GM23338 (cell line): Measurements from ENCODE around the gene ARHGAP1. TPM values are rescaled to one million over a fixed set of nuclear protein-coding genes. Genes with fewer than 3 reads are reported as not detected.

Experiments used
- ATAC-seq: fragments of 200-7000 bp; cut with Tn5 transposase; 3 replicates; pipeline ENCODE4 v1.9.1; 2020
- DNase-seq: peaks from one replicate; pipeline ENCODE4 v3.0.0-alpha.2; 2015; ENCODE audit warnings: low spot score
- H2AFZ ChIP-seq: fragments of 200-600 bp; sonication (generic); 2 replicates; pipeline ENCODE4 v1.8.0; 2016; ENCODE audit warnings: antibody characterized with exemption, mild to moderate bottlenecking, moderate library complexity
- H3F3A ChIP-seq: fragments of 200-600 bp; sonication (generic); replicated peaks from 2 replicates; pipeline ENCODE4 v1.8.0; 2017; ENCODE audit warnings: antibody characterized with exemption, mixed run types, low read depth
- H3K27ac ChIP-seq: fragments of 200-600 bp; sonication (generic); 2 replicates; pipeline ENCODE4 v1.6.1; 2016; ENCODE audit warnings: low read depth
- H3K27me3 ChIP-seq: fragments of 200-600 bp; sonication (generic); 2 replicates; pipeline ENCODE4 v1.8.0; 2016; ENCODE audit warnings: mild to moderate bottlenecking, mixed run types, moderate library complexity; ENCODE audit not compliant: insufficient read depth
- H3K36me3 ChIP-seq: fragments of 200-600 bp; sonication (generic); 2 replicates; pipeline ENCODE4 v1.8.0; 2016; ENCODE audit warnings: mild to moderate bottlenecking; ENCODE audit not compliant: insufficient read depth
- H3K4me1 ChIP-seq: fragments of 200-600 bp; sonication (generic); 2 replicates; pipeline ENCODE4 v1.8.0; 2016; ENCODE audit warnings: mild to moderate bottlenecking, moderate library complexity; ENCODE audit not compliant: insufficient read depth
- H3K4me2 ChIP-seq: fragments of 200-600 bp; sonication (generic); 2 replicates; pipeline ENCODE4 v1.7.1; 2017; ENCODE audit warnings: mixed run types
- H3K4me3 ChIP-seq: fragments of 200-600 bp; sonication (generic); 2 replicates; pipeline ENCODE4 v1.6.1; 2016; ENCODE audit warnings: mixed run types
- H3K79me2 ChIP-seq: fragments of 200-600 bp; sonication (generic); replicated peaks from 2 replicates; pipeline ENCODE4 v1.8.0; 2017; ENCODE audit warnings: mild to moderate bottlenecking; ENCODE audit not compliant: insufficient read depth
- H3K9me2 ChIP-seq: fragments of 200-600 bp; sonication (generic); 2 replicates; pipeline ENCODE4 v1.8.0; 2017; ENCODE audit not compliant: insufficient read depth
- H4K20me1 ChIP-seq: fragments of 200-600 bp; sonication (generic); replicated peaks from 2 replicates; pipeline ENCODE4 v1.8.0; 2017; ENCODE audit warnings: mild to moderate bottlenecking; ENCODE audit not compliant: insufficient read depth
- H3K27ac Mint-ChIP-seq: 2 replicates; pipeline ENCODE4 v1.8.0; 2020; ENCODE audit warnings: inconsistent platforms, mild to moderate bottlenecking, moderate library complexity, mixed read lengths
- H3K27me3 Mint-ChIP-seq: 3 replicates; pipeline ENCODE4 v1.8.0; 2022; ENCODE audit warnings: low read depth, mild to moderate bottlenecking, moderate library complexity, mixed read lengths, inconsistent platforms; ENCODE audit not compliant: insufficient read depth, poor library complexity
- H3K36me3 Mint-ChIP-seq: 3 replicates; pipeline ENCODE4 v1.8.0; 2021; ENCODE audit warnings: low read depth, mild to moderate bottlenecking, inconsistent platforms, moderate library complexity, mixed read lengths
- H3K4me1 Mint-ChIP-seq: 3 replicates; pipeline ENCODE4 v1.8.0; 2020; ENCODE audit warnings: mild to moderate bottlenecking, inconsistent platforms, mixed read lengths
- H3K4me3 Mint-ChIP-seq: 3 replicates; pipeline ENCODE4 v1.8.0; 2021; ENCODE audit warnings: moderate library complexity, mild to moderate bottlenecking, inconsistent platforms, mixed read lengths
- H3K9me3 Mint-ChIP-seq: 3 replicates; pipeline ENCODE4 v1.8.0; 2020; ENCODE audit warnings: moderate library complexity, mild to moderate bottlenecking, inconsistent platforms, mixed read lengths
- CREB1 ChIP-seq: fragments of 250-450 bp; sonication (Bioruptor Pico); IDR thresholded peaks from 2 replicates; pipeline ENCODE4 v1.5.0; 2020; ENCODE audit warnings: low read depth, mild to moderate bottlenecking, moderate library complexity
- EZH2 ChIP-seq: fragments of 200-600 bp; sonication (generic); IDR thresholded peaks from one replicate; pipeline ENCODE4 v1.8.0; 2017; ENCODE audit warnings: antibody characterized with exemption, mild to moderate bottlenecking, low read depth; ENCODE audit not compliant: unreplicated experiment
- JUNB ChIP-seq: IDR thresholded peaks from one replicate; pipeline ENCODE4 v1.6.1; 2016; ENCODE audit warnings: antibody characterized with exemption; ENCODE audit not compliant: unreplicated experiment
- NANOG ChIP-seq: IDR thresholded peaks from 2 replicates; pipeline ENCODE4 v1.6.1; 2016; ENCODE audit warnings: antibody characterized with exemption, borderline replicate concordance
- POLR2AphosphoS5 ChIP-seq: IDR thresholded peaks from 2 replicates; pipeline ENCODE4 v1.6.1; 2016; ENCODE audit warnings: antibody characterized with exemption, low read depth
- STAT1 ChIP-seq: IDR thresholded peaks from one replicate; pipeline ENCODE4 v1.6.1; 2016; ENCODE audit warnings: antibody characterized with exemption; ENCODE audit not compliant: unreplicated experiment
- ZNF114 ChIP-seq: fragments of 250-450 bp; sonication (Bioruptor Pico); IDR thresholded peaks from 2 replicates; pipeline ENCODE4 v1.5.0; 2020; ENCODE audit warnings: mild to moderate bottlenecking, moderate library complexity
- ZNF331 ChIP-seq: fragments of 250-450 bp; sonication (Bioruptor Pico); IDR thresholded peaks from 2 replicates; pipeline ENCODE4 v1.5.0; 2020; ENCODE audit warnings: low read depth, mild to moderate bottlenecking, moderate library complexity
- polyA plus RNA-seq: library from polyadenylated mRNA; unstranded; fragments of >200 nt; fragmentation: Nextera tagmentation; extraction: Ambion mirVana; gene quantifications from 2 replicates; pipeline ENCODE4 v1.2.1, GENCODE V29; 2016
- total RNA-seq: library from RNA; depleted of rRNA; stranded (reverse); fragments of >200 nt; shearing (Covaris generic); gene quantifications from 2 replicates; pipeline ENCODE4 v1.2.3, GENCODE V29; 2014
- TF ChIP-seq, protein P1 (sequence below), 2 experiments: fragments of 200-600 bp in 1 of 2; sonication (generic) in 1 of 2; conservative IDR thresholded peaks; 2 replicates each; pipeline versions ENCODE4 v1.5.1 to v1.6.1; 2016 to 2017; ENCODE audit warnings: antibody characterized with exemption in 2 of 2, low read depth in 2 of 2, mild to moderate bottlenecking in 2 of 2, moderate library complexity in 1 of 2
- TF ChIP-seq, protein P2 (sequence below): fragments of 250-450 bp; sonication (Bioruptor Pico); IDR thresholded peaks from 2 replicates; pipeline ENCODE4 v1.5.0; 2020; ENCODE audit warnings: mild to moderate bottlenecking, moderate library complexity
- TF ChIP-seq, protein P3 (sequence below): IDR thresholded peaks from one replicate; pipeline ENCODE4 v1.6.1; 2018; ENCODE audit warnings: antibody characterized with exemption; ENCODE audit not compliant: unreplicated experiment

The ARHGAP1 gene
- total and polyA plus RNA-seq, 2 experiments from 2014 or later, result 23.4 to 38.1 TPM

DNA sequence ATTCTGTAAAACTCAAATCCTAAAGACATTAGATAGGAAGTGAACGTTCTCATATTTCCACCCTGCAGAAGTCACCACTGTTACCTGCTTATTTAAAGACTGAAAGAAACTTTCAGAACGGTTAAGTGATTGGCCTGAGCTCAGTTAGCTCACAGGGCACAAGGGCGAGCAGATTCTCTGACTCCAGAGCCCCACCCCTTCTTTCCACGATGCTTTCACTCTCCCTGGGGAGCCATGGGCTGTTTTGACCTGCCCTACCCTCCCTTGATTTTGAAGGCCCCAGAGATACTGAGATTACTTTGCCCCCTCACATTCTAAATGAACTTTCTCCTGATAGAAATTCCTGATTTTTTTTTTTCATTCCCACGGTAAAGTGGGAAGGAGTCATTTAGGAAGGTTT, 33.9 kb downstream of the ARHGAP1 start:
- Mint-ChIP-seq H3K27ac (no peak overlapping the region), H3K36me3 (peaks cover 53% of the 10 kb centered on the region; the same call in 2 of the 3 replicates), H3K9me3 (no peaks in the 10 kb centered on the region), H3K4me3 (no peak overlapping the region), H3K27me3 (peaks cover 1% of the 10 kb centered on the region), H3K4me1 (no peaks in the 10 kb centered on the region)
- no peak for ATAC-seq
- Histone ChIP-seq H3K27ac (no peak overlapping the region; the same call in 1 of the 2 replicates), H3K4me1 (no peaks in the 10 kb centered on the region), H3K4me2 (no peak overlapping the region), H3K79me2 (no peaks in the 10 kb centered on the region), H3F3A (peaks cover 8% of the 10 kb centered on the region; the same call in 1 of the 2 replicates), H4K20me1 (peaks cover 4% of the 10 kb centered on the region), H3K9me2 (no peaks in the 10 kb centered on the region), H3K36me3 (peaks cover 31% of the 10 kb centered on the region), H2AFZ (no peak overlapping the region), H3K4me3 (no peak overlapping the region), H3K27me3 (no peaks in the 10 kb centered on the region)
- no peak for DNase-seq
- no peak for TF ChIP-seq CREB1 (CRISPR knock-in tag)
- TF ChIP-seq EZH2, result no peak
- no peak for TF ChIP-seq JUNB
- TF ChIP-seq NANOG, result no peak
- no peak for TF ChIP-seq STAT1
- TF ChIP-seq, protein P1, sequence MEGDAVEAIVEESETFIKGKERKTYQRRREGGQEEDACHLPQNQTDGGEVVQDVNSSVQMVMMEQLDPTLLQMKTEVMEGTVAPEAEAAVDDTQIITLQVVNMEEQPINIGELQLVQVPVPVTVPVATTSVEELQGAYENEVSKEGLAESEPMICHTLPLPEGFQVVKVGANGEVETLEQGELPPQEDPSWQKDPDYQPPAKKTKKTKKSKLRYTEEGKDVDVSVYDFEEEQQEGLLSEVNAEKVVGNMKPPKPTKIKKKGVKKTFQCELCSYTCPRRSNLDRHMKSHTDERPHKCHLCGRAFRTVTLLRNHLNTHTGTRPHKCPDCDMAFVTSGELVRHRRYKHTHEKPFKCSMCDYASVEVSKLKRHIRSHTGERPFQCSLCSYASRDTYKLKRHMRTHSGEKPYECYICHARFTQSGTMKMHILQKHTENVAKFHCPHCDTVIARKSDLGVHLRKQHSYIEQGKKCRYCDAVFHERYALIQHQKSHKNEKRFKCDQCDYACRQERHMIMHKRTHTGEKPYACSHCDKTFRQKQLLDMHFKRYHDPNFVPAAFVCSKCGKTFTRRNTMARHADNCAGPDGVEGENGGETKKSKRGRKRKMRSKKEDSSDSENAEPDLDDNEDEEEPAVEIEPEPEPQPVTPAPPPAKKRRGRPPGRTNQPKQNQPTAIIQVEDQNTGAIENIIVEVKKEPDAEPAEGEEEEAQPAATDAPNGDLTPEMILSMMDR (conservative IDR thresholded peaks at IDR 0.05; ENCODE audit: low read depth in 2 of 2), result no peak
- no peak for TF ChIP-seq POLR2AphosphoS5

DNA sequence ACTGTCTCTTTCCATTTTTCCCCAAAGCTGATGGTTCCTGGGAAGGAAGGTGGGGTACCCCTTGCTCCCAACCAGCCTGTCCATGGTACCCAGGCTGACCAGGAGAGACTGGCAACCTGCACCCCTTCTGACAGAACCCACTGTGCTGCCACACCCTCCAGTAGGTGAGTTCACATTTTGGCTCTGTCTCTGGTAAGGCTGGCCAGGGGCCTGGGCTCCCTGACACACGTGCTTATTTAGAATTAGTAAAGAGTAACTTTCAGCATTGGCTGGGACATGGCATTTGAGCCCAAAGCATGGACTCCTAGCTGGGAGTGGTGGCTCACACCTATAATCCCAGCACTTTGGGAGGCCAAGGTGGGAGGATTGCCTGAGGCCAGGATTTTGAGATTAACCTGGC, 35.1 kb downstream of the ARHGAP1 start:
- Histone ChIP-seq H3K36me3 (peaks cover 27% of the 10 kb centered on the region), H3K79me2 (no peaks in the 10 kb centered on the region), H4K20me1 (peaks cover 4% of the 10 kb centered on the region), H3K4me3 (no peak overlapping the region), H3K27ac (no peak overlapping the region), H3K27me3 (no peaks in the 10 kb centered on the region), H3K4me1 (no peaks in the 10 kb centered on the region), H3F3A (0 out of 2 replicates have a peak, but pooled peaks cover 3% of the 10 kb centered on the region), H2AFZ (no peak overlapping the region), H3K4me2 (no peak overlapping the region), H3K9me2 (no peaks in the 10 kb centered on the region)
- no peak overlapping the region for H3K4me3 Mint-ChIP-seq
- H3K36me3 Mint-ChIP-seq, result peaks cover 47% of the 10 kb centered on the region; the same call in 2 of the 3 replicates
- DNase-seq (no peak), ATAC-seq (no peak)
- H3K27me3 Mint-ChIP-seq, result peaks cover 1% of the 10 kb centered on the region
- H3K4me1 Mint-ChIP-seq, result no peaks in the 10 kb centered on the region
- no peaks in the 10 kb centered on the region for H3K9me3 Mint-ChIP-seq
- H3K27ac Mint-ChIP-seq, result no peak overlapping the region
- TF ChIP-seq, protein P2, sequence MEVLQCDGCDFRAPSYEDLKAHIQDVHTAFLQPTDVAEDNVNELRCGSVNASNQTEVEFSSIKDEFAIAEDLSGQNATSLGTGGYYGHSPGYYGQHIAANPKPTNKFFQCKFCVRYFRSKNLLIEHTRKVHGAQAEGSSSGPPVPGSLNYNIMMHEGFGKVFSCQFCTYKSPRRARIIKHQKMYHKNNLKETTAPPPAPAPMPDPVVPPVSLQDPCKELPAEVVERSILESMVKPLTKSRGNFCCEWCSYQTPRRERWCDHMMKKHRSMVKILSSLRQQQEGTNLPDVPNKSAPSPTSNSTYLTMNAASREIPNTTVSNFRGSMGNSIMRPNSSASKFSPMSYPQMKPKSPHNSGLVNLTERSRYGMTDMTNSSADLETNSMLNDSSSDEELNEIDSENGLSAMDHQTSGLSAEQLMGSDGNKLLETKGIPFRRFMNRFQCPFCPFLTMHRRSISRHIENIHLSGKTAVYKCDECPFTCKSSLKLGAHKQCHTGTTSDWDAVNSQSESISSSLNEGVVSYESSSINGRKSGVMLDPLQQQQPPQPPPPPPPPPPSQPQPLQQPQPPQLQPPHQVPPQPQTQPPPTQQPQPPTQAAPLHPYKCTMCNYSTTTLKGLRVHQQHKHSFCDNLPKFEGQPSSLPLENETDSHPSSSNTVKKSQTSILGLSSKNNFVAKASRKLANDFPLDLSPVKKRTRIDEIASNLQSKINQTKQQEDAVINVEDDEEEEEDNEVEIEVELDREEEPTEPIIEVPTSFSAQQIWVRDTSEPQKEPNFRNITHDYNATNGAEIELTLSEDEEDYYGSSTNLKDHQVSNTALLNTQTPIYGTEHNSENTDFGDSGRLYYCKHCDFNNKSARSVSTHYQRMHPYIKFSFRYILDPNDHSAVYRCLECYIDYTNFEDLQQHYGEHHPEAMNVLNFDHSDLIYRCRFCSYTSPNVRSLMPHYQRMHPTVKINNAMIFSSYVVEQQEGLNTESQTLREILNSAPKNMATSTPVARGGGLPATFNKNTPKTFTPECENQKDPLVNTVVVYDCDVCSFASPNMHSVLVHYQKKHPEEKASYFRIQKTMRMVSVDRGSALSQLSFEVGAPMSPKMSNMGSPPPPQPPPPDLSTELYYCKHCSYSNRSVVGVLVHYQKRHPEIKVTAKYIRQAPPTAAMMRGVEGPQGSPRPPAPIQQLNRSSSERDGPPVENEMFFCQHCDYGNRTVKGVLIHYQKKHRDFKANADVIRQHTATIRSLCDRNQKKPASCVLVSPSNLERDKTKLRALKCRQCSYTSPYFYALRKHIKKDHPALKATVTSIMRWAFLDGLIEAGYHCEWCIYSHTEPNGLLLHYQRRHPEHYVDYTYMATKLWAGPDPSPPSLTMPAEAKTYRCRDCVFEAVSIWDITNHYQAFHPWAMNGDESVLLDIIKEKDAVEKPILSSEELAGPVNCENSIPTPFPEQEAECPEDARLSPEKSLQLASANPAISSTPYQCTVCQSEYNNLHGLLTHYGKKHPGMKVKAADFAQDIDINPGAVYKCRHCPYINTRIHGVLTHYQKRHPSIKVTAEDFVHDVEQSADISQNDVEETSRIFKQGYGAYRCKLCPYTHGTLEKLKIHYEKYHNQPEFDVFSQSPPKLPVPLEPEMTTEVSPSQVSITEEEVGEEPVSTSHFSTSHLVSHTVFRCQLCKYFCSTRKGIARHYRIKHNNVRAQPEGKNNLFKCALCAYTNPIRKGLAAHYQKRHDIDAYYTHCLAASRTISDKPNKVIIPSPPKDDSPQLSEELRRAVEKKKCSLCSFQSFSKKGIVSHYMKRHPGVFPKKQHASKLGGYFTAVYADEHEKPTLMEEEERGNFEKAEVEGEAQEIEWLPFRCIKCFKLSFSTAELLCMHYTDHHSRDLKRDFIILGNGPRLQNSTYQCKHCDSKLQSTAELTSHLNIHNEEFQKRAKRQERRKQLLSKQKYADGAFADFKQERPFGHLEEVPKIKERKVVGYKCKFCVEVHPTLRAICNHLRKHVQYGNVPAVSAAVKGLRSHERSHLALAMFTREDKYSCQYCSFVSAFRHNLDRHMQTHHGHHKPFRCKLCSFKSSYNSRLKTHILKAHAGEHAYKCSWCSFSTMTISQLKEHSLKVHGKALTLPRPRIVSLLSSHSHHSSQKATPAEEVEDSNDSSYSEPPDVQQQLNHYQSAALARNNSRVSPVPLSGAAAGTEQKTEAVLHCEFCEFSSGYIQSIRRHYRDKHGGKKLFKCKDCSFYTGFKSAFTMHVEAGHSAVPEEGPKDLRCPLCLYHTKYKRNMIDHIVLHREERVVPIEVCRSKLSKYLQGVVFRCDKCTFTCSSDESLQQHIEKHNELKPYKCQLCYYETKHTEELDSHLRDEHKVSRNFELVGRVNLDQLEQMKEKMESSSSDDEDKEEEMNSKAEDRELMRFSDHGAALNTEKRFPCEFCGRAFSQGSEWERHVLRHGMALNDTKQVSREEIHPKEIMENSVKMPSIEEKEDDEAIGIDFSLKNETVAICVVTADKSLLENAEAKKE, result no peak
- TF ChIP-seq ZNF114 (CRISPR knock-in tag), result no peak
- no peak for TF ChIP-seq POLR2AphosphoS5
- no peak for TF ChIP-seq EZH2
- TF ChIP-seq ZNF331 (CRISPR knock-in tag), result no peak
- TF ChIP-seq, protein P3, sequence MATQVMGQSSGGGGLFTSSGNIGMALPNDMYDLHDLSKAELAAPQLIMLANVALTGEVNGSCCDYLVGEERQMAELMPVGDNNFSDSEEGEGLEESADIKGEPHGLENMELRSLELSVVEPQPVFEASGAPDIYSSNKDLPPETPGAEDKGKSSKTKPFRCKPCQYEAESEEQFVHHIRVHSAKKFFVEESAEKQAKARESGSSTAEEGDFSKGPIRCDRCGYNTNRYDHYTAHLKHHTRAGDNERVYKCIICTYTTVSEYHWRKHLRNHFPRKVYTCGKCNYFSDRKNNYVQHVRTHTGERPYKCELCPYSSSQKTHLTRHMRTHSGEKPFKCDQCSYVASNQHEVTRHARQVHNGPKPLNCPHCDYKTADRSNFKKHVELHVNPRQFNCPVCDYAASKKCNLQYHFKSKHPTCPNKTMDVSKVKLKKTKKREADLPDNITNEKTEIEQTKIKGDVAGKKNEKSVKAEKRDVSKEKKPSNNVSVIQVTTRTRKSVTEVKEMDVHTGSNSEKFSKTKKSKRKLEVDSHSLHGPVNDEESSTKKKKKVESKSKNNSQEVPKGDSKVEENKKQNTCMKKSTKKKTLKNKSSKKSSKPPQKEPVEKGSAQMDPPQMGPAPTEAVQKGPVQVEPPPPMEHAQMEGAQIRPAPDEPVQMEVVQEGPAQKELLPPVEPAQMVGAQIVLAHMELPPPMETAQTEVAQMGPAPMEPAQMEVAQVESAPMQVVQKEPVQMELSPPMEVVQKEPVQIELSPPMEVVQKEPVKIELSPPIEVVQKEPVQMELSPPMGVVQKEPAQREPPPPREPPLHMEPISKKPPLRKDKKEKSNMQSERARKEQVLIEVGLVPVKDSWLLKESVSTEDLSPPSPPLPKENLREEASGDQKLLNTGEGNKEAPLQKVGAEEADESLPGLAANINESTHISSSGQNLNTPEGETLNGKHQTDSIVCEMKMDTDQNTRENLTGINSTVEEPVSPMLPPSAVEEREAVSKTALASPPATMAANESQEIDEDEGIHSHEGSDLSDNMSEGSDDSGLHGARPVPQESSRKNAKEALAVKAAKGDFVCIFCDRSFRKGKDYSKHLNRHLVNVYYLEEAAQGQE, result no peak
- no peak for TF ChIP-seq JUNB
- TF ChIP-seq NANOG, result no peak
